GM23338 (cell line): ENCODE data around the gene CIAO2A. TPM values are rescaled to one million over a fixed set of nuclear protein-coding genes. Genes with fewer than 3 reads are reported as not detected.

Experiments
- ATAC-seq: fragments of 200-7000 bp; cut with Tn5 transposase; 3 replicates; pipeline ENCODE4 v1.9.1; 2020
- DNase-seq: peaks from one replicate; pipeline ENCODE4 v3.0.0-alpha.2; 2015; ENCODE audit warnings: low spot score
- H2AFZ ChIP-seq: fragments of 200-600 bp; sonication (generic); 2 replicates; pipeline ENCODE4 v1.8.0; 2016; ENCODE audit warnings: antibody characterized with exemption, mild to moderate bottlenecking, moderate library complexity
- H3F3A ChIP-seq: fragments of 200-600 bp; sonication (generic); replicated peaks from 2 replicates; pipeline ENCODE4 v1.8.0; 2017; ENCODE audit warnings: antibody characterized with exemption, mixed run types, low read depth
- H3K27ac ChIP-seq: fragments of 200-600 bp; sonication (generic); 2 replicates; pipeline ENCODE4 v1.6.1; 2016; ENCODE audit warnings: low read depth
- H3K27me3 ChIP-seq: fragments of 200-600 bp; sonication (generic); 2 replicates; pipeline ENCODE4 v1.8.0; 2016; ENCODE audit warnings: mild to moderate bottlenecking, mixed run types, moderate library complexity; ENCODE audit not compliant: insufficient read depth
- H3K36me3 ChIP-seq: fragments of 200-600 bp; sonication (generic); 2 replicates; pipeline ENCODE4 v1.8.0; 2016; ENCODE audit warnings: mild to moderate bottlenecking; ENCODE audit not compliant: insufficient read depth
- H3K4me1 ChIP-seq: fragments of 200-600 bp; sonication (generic); 2 replicates; pipeline ENCODE4 v1.8.0; 2016; ENCODE audit warnings: mild to moderate bottlenecking, moderate library complexity; ENCODE audit not compliant: insufficient read depth
- H3K4me2 ChIP-seq: fragments of 200-600 bp; sonication (generic); 2 replicates; pipeline ENCODE4 v1.7.1; 2017; ENCODE audit warnings: mixed run types
- H3K4me3 ChIP-seq: fragments of 200-600 bp; sonication (generic); 2 replicates; pipeline ENCODE4 v1.6.1; 2016; ENCODE audit warnings: mixed run types
- H3K79me2 ChIP-seq: fragments of 200-600 bp; sonication (generic); replicated peaks from 2 replicates; pipeline ENCODE4 v1.8.0; 2017; ENCODE audit warnings: mild to moderate bottlenecking; ENCODE audit not compliant: insufficient read depth
- H3K9me2 ChIP-seq: fragments of 200-600 bp; sonication (generic); 2 replicates; pipeline ENCODE4 v1.8.0; 2017; ENCODE audit not compliant: insufficient read depth
- H4K20me1 ChIP-seq: fragments of 200-600 bp; sonication (generic); replicated peaks from 2 replicates; pipeline ENCODE4 v1.8.0; 2017; ENCODE audit warnings: mild to moderate bottlenecking; ENCODE audit not compliant: insufficient read depth
- H3K27ac Mint-ChIP-seq: 2 replicates; pipeline ENCODE4 v1.8.0; 2020; ENCODE audit warnings: inconsistent platforms, mild to moderate bottlenecking, moderate library complexity, mixed read lengths
- H3K27me3 Mint-ChIP-seq: 3 replicates; pipeline ENCODE4 v1.8.0; 2022; ENCODE audit warnings: low read depth, mild to moderate bottlenecking, moderate library complexity, mixed read lengths, inconsistent platforms; ENCODE audit not compliant: insufficient read depth, poor library complexity
- H3K36me3 Mint-ChIP-seq: 3 replicates; pipeline ENCODE4 v1.8.0; 2021; ENCODE audit warnings: low read depth, mild to moderate bottlenecking, inconsistent platforms, moderate library complexity, mixed read lengths
- H3K4me1 Mint-ChIP-seq: 3 replicates; pipeline ENCODE4 v1.8.0; 2020; ENCODE audit warnings: mild to moderate bottlenecking, inconsistent platforms, mixed read lengths
- H3K4me3 Mint-ChIP-seq: 3 replicates; pipeline ENCODE4 v1.8.0; 2021; ENCODE audit warnings: moderate library complexity, mild to moderate bottlenecking, inconsistent platforms, mixed read lengths
- H3K9me3 Mint-ChIP-seq: 3 replicates; pipeline ENCODE4 v1.8.0; 2020; ENCODE audit warnings: moderate library complexity, mild to moderate bottlenecking, inconsistent platforms, mixed read lengths
- CREB1 ChIP-seq: fragments of 250-450 bp; sonication (Bioruptor Pico); IDR thresholded peaks from 2 replicates; pipeline ENCODE4 v1.5.0; 2020; ENCODE audit warnings: low read depth, mild to moderate bottlenecking, moderate library complexity
- CTCF ChIP-seq, 2 experiments: fragments of 200-600 bp in 1 of 2; sonication (generic) in 1 of 2; conservative IDR thresholded peaks; 2 replicates each; pipeline versions ENCODE4 v1.5.1 to v1.6.1; 2016 to 2017; ENCODE audit warnings: antibody characterized with exemption in 2 of 2, low read depth in 2 of 2, mild to moderate bottlenecking in 2 of 2, moderate library complexity in 1 of 2
- EZH2 ChIP-seq: fragments of 200-600 bp; sonication (generic); IDR thresholded peaks from one replicate; pipeline ENCODE4 v1.8.0; 2017; ENCODE audit warnings: antibody characterized with exemption, mild to moderate bottlenecking, low read depth; ENCODE audit not compliant: unreplicated experiment
- EZH2phosphoT487 ChIP-seq: fragments of 200-600 bp; sonication (generic); IDR thresholded peaks from one replicate; pipeline ENCODE4 v1.8.1; 2018; ENCODE audit warnings: antibody characterized with exemption; ENCODE audit not compliant: unreplicated experiment
- JUNB ChIP-seq: IDR thresholded peaks from one replicate; pipeline ENCODE4 v1.6.1; 2016; ENCODE audit warnings: antibody characterized with exemption; ENCODE audit not compliant: unreplicated experiment
- POLR2AphosphoS5 ChIP-seq: IDR thresholded peaks from 2 replicates; pipeline ENCODE4 v1.6.1; 2016; ENCODE audit warnings: antibody characterized with exemption, low read depth
- STAT1 ChIP-seq: IDR thresholded peaks from one replicate; pipeline ENCODE4 v1.6.1; 2016; ENCODE audit warnings: antibody characterized with exemption; ENCODE audit not compliant: unreplicated experiment
- ZNF114 ChIP-seq: fragments of 250-450 bp; sonication (Bioruptor Pico); IDR thresholded peaks from 2 replicates; pipeline ENCODE4 v1.5.0; 2020; ENCODE audit warnings: mild to moderate bottlenecking, moderate library complexity
- ZNF331 ChIP-seq: fragments of 250-450 bp; sonication (Bioruptor Pico); IDR thresholded peaks from 2 replicates; pipeline ENCODE4 v1.5.0; 2020; ENCODE audit warnings: low read depth, mild to moderate bottlenecking, moderate library complexity
- polyA plus RNA-seq: library from polyadenylated mRNA; unstranded; fragments of >200 nt; fragmentation: Nextera tagmentation; extraction: Ambion mirVana; gene quantifications from 2 replicates; pipeline ENCODE4 v1.2.1, GENCODE V29; 2016
- total RNA-seq: library from RNA; depleted of rRNA; stranded (reverse); fragments of >200 nt; shearing (Covaris generic); gene quantifications from 2 replicates; pipeline ENCODE4 v1.2.3, GENCODE V29; 2014
- TF ChIP-seq, protein P1 (sequence below): IDR thresholded peaks from 2 replicates; pipeline ENCODE4 v1.6.1; 2016; ENCODE audit warnings: antibody characterized with exemption

Gene CIAO2A
- total and polyA plus RNA-seq, 2 experiments from 2014 or later: 132 to 318 TPM

DNA sequence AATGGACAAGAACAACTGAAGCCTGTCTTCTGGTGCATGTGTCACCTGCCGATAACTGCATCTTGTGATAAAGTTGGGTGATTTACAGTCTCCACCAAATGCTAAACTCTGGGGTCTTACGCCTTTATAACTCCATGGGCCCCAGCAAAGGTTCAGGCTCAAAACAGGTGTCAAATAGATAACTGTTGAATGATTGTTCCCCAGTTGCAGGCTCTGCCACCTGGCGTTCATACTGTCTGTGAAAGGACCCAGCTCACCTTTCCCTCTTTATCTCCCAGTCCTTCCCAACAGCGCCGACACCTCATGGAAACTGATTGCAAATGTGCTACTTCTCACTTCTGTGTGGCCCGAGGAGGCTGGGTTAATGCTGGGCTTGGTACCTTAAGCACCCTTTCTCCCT is 49.6 kb upstream of the CIAO2A start:
- Histone ChIP-seq H2AFZ (no peak overlapping the region), H3K9me2 (no peaks in the 10 kb centered on the region), H3K27me3 (no peaks in the 10 kb centered on the region), H3K36me3 (no peaks in the 10 kb centered on the region), H3K4me2 (no peak overlapping the region), H3K79me2 (no peaks in the 10 kb centered on the region), H3K4me3 (no peak overlapping the region), H4K20me1 (no peaks in the 10 kb centered on the region; the same call in 1 of the 2 replicates), H3F3A (no peaks in the 10 kb centered on the region), H3K27ac (no peak overlapping the region), H3K4me1 (peaks cover 3% of the 10 kb centered on the region; the same call in 1 of the 2 replicates)
- ATAC-seq (peak; percentile 12; the same call in 1 of the 3 replicates), DNase-seq (no peak)
- H3K27ac Mint-ChIP-seq: no peak overlapping the region
- H3K4me1 Mint-ChIP-seq: no peaks in the 10 kb centered on the region; the same call in 1 of the 3 replicates
- H3K4me3 Mint-ChIP-seq: no peak overlapping the region
- TF ChIP-seq CREB1 (CRISPR knock-in tag) (no peak), CTCF (conservative IDR thresholded peaks at IDR 0.05; ENCODE audit: low read depth in 2 of 2) (peak in 1 of 2 experiments; percentile 30; a peak in 2 of 4 replicates)
- no peaks in the 10 kb centered on the region; the same call in 2 of the 3 replicates for H3K9me3 Mint-ChIP-seq
- peaks cover 6% of the 10 kb centered on the region for H3K27me3 Mint-ChIP-seq
- peaks cover 1% of the 10 kb centered on the region; the same call in 1 of the 3 replicates for H3K36me3 Mint-ChIP-seq

- Histone ChIP-seq H3K4me2 (no peak overlapping the region), H3K36me3 (no peaks in the 10 kb centered on the region), H3K4me1 (peaks cover 3% of the 10 kb centered on the region; the same call in 1 of the 2 replicates), H3K27ac (0 out of 2 replicates have a peak overlapping the region, but pooled peaks have one; percentile 15), H4K20me1 (no peaks in the 10 kb centered on the region; the same call in 1 of the 2 replicates), H3K79me2 (no peaks in the 10 kb centered on the region), H3K9me2 (no peaks in the 10 kb centered on the region), H3K4me3 (no peak overlapping the region), H3K27me3 (no peaks in the 10 kb centered on the region), H3F3A (no peaks in the 10 kb centered on the region), H2AFZ (no peak overlapping the region)
- peak overlapping the region; percentile 48 for H3K27ac Mint-ChIP-seq
- H3K27me3 Mint-ChIP-seq: peaks cover 6% of the 10 kb centered on the region
- DNase-seq: no peak
- ATAC-seq: no peak
- H3K4me3 Mint-ChIP-seq: no peak overlapping the region
- H3K9me3 Mint-ChIP-seq: no peaks in the 10 kb centered on the region; the same call in 2 of the 3 replicates
- H3K36me3 Mint-ChIP-seq: peaks cover 10% of the 10 kb centered on the region
- peaks cover 4% of the 10 kb centered on the region; the same call in 2 of the 3 replicates for H3K4me1 Mint-ChIP-seq
- TF ChIP-seq CTCF (conservative IDR thresholded peaks at IDR 0.05; ENCODE audit: low read depth in 2 of 2) (no peak), STAT1 (no peak), CREB1 (CRISPR knock-in tag) (no peak), ZNF331 (CRISPR knock-in tag) (no peak), EZH2 (no peak), POLR2AphosphoS5 (no peak), EZH2phosphoT487 (no peak), JUNB (no peak), ZNF114 (CRISPR knock-in tag) (no peak)
- TF ChIP-seq, protein P1, sequence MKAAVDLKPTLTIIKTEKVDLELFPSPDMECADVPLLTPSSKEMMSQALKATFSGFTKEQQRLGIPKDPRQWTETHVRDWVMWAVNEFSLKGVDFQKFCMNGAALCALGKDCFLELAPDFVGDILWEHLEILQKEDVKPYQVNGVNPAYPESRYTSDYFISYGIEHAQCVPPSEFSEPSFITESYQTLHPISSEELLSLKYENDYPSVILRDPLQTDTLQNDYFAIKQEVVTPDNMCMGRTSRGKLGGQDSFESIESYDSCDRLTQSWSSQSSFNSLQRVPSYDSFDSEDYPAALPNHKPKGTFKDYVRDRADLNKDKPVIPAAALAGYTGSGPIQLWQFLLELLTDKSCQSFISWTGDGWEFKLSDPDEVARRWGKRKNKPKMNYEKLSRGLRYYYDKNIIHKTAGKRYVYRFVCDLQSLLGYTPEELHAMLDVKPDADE: no peak
Measured at GRCh38 chr15:64141798-64142512, 48.3 kb upstream of the CIAO2A start.
